Adrenal gland (tissue), 5 donors: ENCODE measurements around the gene CEP70.

ENCODE experiments used
- POLR2A ChIP-seq, 2 donors: fragments of 450-650 bp; IDR thresholded peaks; one replicate each; pipeline ENCODE4 v1.6.1; 2017; ENCODE audit warnings: antibody characterized with exemption in 2 of 2, mild to moderate bottlenecking in 2 of 2, moderate library complexity in 1 of 2
- TF ChIP-seq, protein P1 (sequence below), 6 experiments: fragments of 450-650 bp in 4 of 6; fragments of 200-600 bp in 2 of 6; sonication (generic) in 1 of 6; IDR thresholded peaks; 1 replicate in 5 of 6; 2 replicates in 1 of 6; pipeline versions ENCODE4 v1.5.1 to v1.8.0; 2016 to 2021; ENCODE audit warnings: antibody characterized with exemption in 6 of 6, mild to moderate bottlenecking in 2 of 6, moderate library complexity in 1 of 6
- donor health status: DM: no; HTN: no; CAD: no.

DNA sequence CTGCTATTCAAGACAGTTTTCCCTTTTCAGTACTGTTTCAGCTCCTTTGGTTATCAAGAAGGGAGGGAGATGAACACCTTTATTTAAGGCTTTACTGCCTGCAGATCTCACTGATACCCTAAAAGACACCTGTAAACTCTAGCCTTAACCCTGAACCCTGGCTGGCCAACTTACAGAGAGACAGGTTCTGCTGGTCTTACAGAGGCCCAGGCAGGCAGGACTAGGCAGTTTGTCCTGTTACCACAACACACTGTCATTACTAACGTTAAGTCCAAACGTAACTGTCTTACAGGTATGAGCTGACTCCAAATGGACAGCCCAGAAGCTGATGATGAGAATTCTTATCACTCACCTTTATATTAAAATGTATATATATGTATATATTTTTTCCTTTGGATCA is 117.5 kb downstream of the CEP70 start:
- TF ChIP-seq, protein P1, sequence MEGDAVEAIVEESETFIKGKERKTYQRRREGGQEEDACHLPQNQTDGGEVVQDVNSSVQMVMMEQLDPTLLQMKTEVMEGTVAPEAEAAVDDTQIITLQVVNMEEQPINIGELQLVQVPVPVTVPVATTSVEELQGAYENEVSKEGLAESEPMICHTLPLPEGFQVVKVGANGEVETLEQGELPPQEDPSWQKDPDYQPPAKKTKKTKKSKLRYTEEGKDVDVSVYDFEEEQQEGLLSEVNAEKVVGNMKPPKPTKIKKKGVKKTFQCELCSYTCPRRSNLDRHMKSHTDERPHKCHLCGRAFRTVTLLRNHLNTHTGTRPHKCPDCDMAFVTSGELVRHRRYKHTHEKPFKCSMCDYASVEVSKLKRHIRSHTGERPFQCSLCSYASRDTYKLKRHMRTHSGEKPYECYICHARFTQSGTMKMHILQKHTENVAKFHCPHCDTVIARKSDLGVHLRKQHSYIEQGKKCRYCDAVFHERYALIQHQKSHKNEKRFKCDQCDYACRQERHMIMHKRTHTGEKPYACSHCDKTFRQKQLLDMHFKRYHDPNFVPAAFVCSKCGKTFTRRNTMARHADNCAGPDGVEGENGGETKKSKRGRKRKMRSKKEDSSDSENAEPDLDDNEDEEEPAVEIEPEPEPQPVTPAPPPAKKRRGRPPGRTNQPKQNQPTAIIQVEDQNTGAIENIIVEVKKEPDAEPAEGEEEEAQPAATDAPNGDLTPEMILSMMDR (IDR thresholded peaks at IDR 0.05), result no peak
- no peak for TF ChIP-seq POLR2A (IDR thresholded peaks at IDR 0.05)
